NCI-H748 (cell line): ENCODE results near the gene ELFN2.
A peak's percentile ranks its signal among the peaks of the same experiment; 100 is the strongest.

Source experiments
- DNase-seq: peaks from one replicate; lab custom pipeline; 2025; ENCODE audit not compliant: unreplicated experiment; lab: John Stamatoyannopoulos, UW

ELFN2 gene

GRCh38 chr22:37390075-37390474, 37.2 kb downstream of the ELFN2 start:
- DNase-seq = no peak

- no peak for DNase-seq
These were observed 38.7 kb downstream of the ELFN2 start for GRCh38 chr22:37388538-37388937.

- no peak for DNase-seq
These were observed 39.5 kb downstream of the ELFN2 start for GRCh38 chr22:37387793-37388192.

- no peak for DNase-seq
These were observed 40.8 kb downstream of the ELFN2 start for GRCh38 chr22:37386441-37386840.

GRCh38 chr22:37384691-37385090, 42.6 kb downstream of the ELFN2 start:
- DNase-seq = no peak

GRCh38 chr22:37383341-37383740, 43.9 kb downstream of the ELFN2 start:
- DNase-seq = no peak

GRCh38 chr22:37381489-37381888, 45.8 kb downstream of the ELFN2 start:
- no peak for DNase-seq

GRCh38 chr22:37379722-37380121, 47.6 kb downstream of the ELFN2 start:
- DNase-seq = no peak

- DNase-seq = no peak
These were observed 48.2 kb downstream of the ELFN2 start for GRCh38 chr22:37379085-37379484.

GRCh38 chr22:37378642-37379058, 48.6 kb downstream of the ELFN2 start:
- no peak for DNase-seq

- no peak for DNase-seq
These were observed 49.4 kb downstream of the ELFN2 start for GRCh38 chr22:37377927-37378326.

- no peak for DNase-seq
These were observed 50.1 kb downstream of the ELFN2 start for GRCh38 chr22:37377138-37377537.

GRCh38 chr22:37376643-37377042, 50.6 kb downstream of the ELFN2 start:
- DNase-seq = no peak

- no peak for DNase-seq
These were observed 51.5 kb downstream of the ELFN2 start for GRCh38 chr22:37375801-37376200.

- no peak for DNase-seq
These were observed 52.7 kb downstream of the ELFN2 start for GRCh38 chr22:37374571-37374970.

- no peak for DNase-seq
These were observed 53.8 kb downstream of the ELFN2 start for GRCh38 chr22:37373451-37373850.

GRCh38 chr22:37371911-37372310, 55.4 kb downstream of the ELFN2 start:
- no peak for DNase-seq

- DNase-seq = peak; percentile 8
These were observed 55.8 kb downstream of the ELFN2 start for GRCh38 chr22:37371491-37371890.

GRCh38 chr22:37370306-37370979, 56.8 kb downstream of the ELFN2 start:
- no peak for DNase-seq

- DNase-seq = no peak
These were observed 57.8 kb downstream of the ELFN2 start for GRCh38 chr22:37369483-37369882.

- DNase-seq = no peak
These were observed 59.2 kb downstream of the ELFN2 start for GRCh38 chr22:37368058-37368457.

GRCh38 chr22:37366601-37367000, 60.7 kb downstream of the ELFN2 start:
- DNase-seq = no peak

- DNase-seq = no peak
These were observed 61.3 kb downstream of the ELFN2 start for GRCh38 chr22:37365950-37366349.
